ENCODE measurements around the gene SLC25A18. TPM values are rescaled to one million over a fixed set of nuclear protein-coding genes. Genes with fewer than 3 reads are reported as not detected.

Gene SLC25A18
- polyA plus RNA-seq, 3 donors: 0.10 to 0.11 TPM; not detected in 1

DNA sequence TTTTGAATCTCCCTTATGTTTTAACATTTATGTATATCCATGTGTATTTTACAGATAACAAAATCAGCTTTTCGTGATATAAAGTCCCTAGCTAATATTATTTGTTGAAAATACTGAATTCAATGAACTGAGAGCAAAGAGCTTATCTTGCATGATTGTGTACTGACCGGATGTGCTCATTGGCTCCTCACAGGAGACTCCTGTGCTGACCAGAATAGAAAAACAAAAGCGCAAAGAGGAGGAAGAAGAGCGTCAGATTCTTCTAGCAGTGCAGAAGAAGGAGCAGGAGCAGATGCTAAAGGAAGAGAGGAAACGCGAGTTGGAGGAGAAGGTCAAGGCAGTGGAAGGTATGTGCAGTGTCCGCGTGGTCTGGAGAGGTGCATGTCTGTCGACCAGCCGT is 39.4 kb upstream of the SLC25A18 start:
- Histone ChIP-seq H3K36me3 (replicated peaks in 1 of 2; ENCODE audit: control insufficient read depth in 1 of 2, insufficient read depth in 2 of 2, low read length in 2 of 2) (no peaks in the 10 kb centered on the region), H3K9ac (ENCODE audit: insufficient read depth, low read length, poor library complexity, severe bottlenecking) (no peak overlapping the region), H3K4me3 (replicated peaks in 1 of 3; ENCODE audit: low read depth in 2 of 3, low read length in 3 of 3) (no peak overlapping the region), H4K20me1 (ENCODE audit: insufficient read depth, low read length) (no peaks in the 10 kb centered on the region), H3K79me2 (ENCODE audit: insufficient read depth, low read length) (no peaks in the 10 kb centered on the region), H3K9me3 (replicated peaks in 1 of 2; ENCODE audit: control insufficient read depth in 1 of 2, insufficient read depth in 1 of 2, low read length in 2 of 2) (no peaks in the 10 kb centered on the region), H3K4me1 (ENCODE audit: control insufficient read depth in 1 of 2, insufficient read depth in 2 of 2, low read length in 2 of 2) (peaks cover 0 to 1% of the 10 kb centered on the region in 2 donors), H2AFZ (ENCODE audit: insufficient read depth, low read depth, low read length, poor library complexity, severe bottlenecking) (no peak overlapping the region), H3K27me3 (ENCODE audit: control insufficient read depth in 2 of 2, insufficient read depth in 2 of 2, low read length in 2 of 2) (no peaks in the 10 kb centered on the region), H3K4me2 (replicated peaks; ENCODE audit: extremely low read depth, low read length, poor library complexity, severe bottlenecking) (no peak overlapping the region), H3K27ac (ENCODE audit: low read depth in 1 of 2, low read length in 2 of 2) (no peak overlapping the region)
- TF ChIP-seq, protein P1, sequence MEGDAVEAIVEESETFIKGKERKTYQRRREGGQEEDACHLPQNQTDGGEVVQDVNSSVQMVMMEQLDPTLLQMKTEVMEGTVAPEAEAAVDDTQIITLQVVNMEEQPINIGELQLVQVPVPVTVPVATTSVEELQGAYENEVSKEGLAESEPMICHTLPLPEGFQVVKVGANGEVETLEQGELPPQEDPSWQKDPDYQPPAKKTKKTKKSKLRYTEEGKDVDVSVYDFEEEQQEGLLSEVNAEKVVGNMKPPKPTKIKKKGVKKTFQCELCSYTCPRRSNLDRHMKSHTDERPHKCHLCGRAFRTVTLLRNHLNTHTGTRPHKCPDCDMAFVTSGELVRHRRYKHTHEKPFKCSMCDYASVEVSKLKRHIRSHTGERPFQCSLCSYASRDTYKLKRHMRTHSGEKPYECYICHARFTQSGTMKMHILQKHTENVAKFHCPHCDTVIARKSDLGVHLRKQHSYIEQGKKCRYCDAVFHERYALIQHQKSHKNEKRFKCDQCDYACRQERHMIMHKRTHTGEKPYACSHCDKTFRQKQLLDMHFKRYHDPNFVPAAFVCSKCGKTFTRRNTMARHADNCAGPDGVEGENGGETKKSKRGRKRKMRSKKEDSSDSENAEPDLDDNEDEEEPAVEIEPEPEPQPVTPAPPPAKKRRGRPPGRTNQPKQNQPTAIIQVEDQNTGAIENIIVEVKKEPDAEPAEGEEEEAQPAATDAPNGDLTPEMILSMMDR (IDR thresholded peaks at IDR 0.05): no peak
- no peak overlapping the region for H3K27ac Mint-ChIP-seq
- no peak overlapping the region for H3K4me3 Mint-ChIP-seq
- peaks cover 0 to 2% of the 10 kb centered on the region in 2 donors for H3K36me3 Mint-ChIP-seq
- peaks cover 0 to 4% (median 0%) of the 10 kb centered on the region in 7 donors for H3K9me3 Mint-ChIP-seq
- WGBS (ENCODE audit: insufficient coverage): 90% methylated on average over 7 of the region's 10 CpGs
- H3K27me3 Mint-ChIP-seq (ENCODE audit: low read depth in 3 of 3): peaks cover under 1 to 18% (median 7%) of the 10 kb centered on the region in 3 donors
- H3K4me1 Mint-ChIP-seq: peaks cover 4% of the 10 kb centered on the region
- DNase-seq: no peak
- intact Hi-C loops (cut with micrococcal nuclease): no loop called here

DNA sequence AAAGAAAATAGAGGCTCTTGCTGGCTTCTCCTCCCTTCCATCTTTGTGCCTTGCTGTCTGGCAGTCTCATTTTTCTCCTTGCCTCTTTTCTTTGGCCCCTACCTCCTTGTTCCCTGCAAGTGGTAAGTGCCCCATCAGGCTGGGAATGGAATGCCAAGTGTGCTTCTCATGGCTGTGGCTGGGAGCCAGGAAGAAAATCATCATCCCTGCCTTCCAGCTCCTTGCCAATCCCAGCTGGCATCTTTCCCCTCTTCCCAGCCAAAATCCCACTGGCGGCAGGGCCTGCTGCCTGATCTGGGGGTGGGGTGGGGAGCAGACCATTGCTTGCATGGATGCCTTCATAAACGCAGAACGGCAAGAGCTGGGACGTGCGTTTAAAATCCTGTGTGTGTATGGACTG is 27.0 kb upstream of the SLC25A18 start:
- no CpG with 5 or more reads among the region's 5 CpGs for WGBS (ENCODE audit: insufficient coverage)
- no peak overlapping the region for H2AFZ ChIP-seq (ENCODE audit: insufficient read depth, low read depth, low read length, poor library complexity, severe bottlenecking)
- TF ChIP-seq, protein P1 (IDR thresholded peaks at IDR 0.05): no peak
- H3K27me3 Mint-ChIP-seq (ENCODE audit: low read depth in 3 of 3): peaks cover under 1 to 9% (median 6%) of the 10 kb centered on the region in 3 donors
- H3K4me1 ChIP-seq (ENCODE audit: control insufficient read depth in 1 of 2, insufficient read depth in 2 of 2, low read length in 2 of 2): no peaks in the 10 kb centered on the region
- H3K79me2 ChIP-seq (ENCODE audit: insufficient read depth, low read length): no peaks in the 10 kb centered on the region
- H3K9me3 Mint-ChIP-seq: no peaks in the 10 kb centered on the region
- H3K4me2 ChIP-seq (replicated peaks; ENCODE audit: extremely low read depth, low read length, poor library complexity, severe bottlenecking): no peak overlapping the region
- no peak for DNase-seq
- no peaks in the 10 kb centered on the region for H4K20me1 ChIP-seq (ENCODE audit: insufficient read depth, low read length)
- H3K4me3 Mint-ChIP-seq: no peak overlapping the region
- H3K9me3 ChIP-seq (replicated peaks in 1 of 2; ENCODE audit: control insufficient read depth in 1 of 2, insufficient read depth in 1 of 2, low read length in 2 of 2): no peaks in the 10 kb centered on the region
- peaks cover 0 to 7% of the 10 kb centered on the region in 2 donors for H3K36me3 Mint-ChIP-seq
- H3K4me3 ChIP-seq (replicated peaks in 1 of 3; ENCODE audit: low read depth in 2 of 3, low read length in 3 of 3): no peak overlapping the region
- H3K4me1 Mint-ChIP-seq: no peaks in the 10 kb centered on the region
- H3K9ac ChIP-seq (ENCODE audit: insufficient read depth, low read length, poor library complexity, severe bottlenecking): no peak overlapping the region
- H3K27ac Mint-ChIP-seq: no peak overlapping the region
- H3K36me3 ChIP-seq (replicated peaks in 1 of 2; ENCODE audit: control insufficient read depth in 1 of 2, insufficient read depth in 2 of 2, low read length in 2 of 2): no peaks in the 10 kb centered on the region
- no peak overlapping the region for H3K27ac ChIP-seq (ENCODE audit: low read depth in 1 of 2, low read length in 2 of 2)
- intact Hi-C loops (cut with micrococcal nuclease): no loop called here
- no peaks in the 10 kb centered on the region for H3K27me3 ChIP-seq (ENCODE audit: control insufficient read depth in 2 of 2, insufficient read depth in 2 of 2, low read length in 2 of 2)
